Astrocyte of the cerebellum (primary cell): ENCODE results near the gene EDEM2.

Experiments
- DNase-seq: peaks from one replicate; pipeline ENCODE4 v3.0.0-alpha.2; 2011; ENCODE audit warnings: low read depth
- H3K4me3 ChIP-seq: 2 replicates; pipeline ENCODE4 v1.5.1; 2011; ENCODE audit warnings: mild to moderate bottlenecking, low read depth, low read length, moderate library complexity
- CTCF ChIP-seq: IDR thresholded peaks from 2 replicates; pipeline ENCODE4 v1.5.1; 2012; ENCODE audit warnings: low read length, low read depth, moderate library complexity, mild to moderate bottlenecking; ENCODE audit errors: missing control alignments
- in situ Hi-C: cut with HindIII; loops from 2 replicates; pipeline ENCODE4 v1.10.0; 2017; ENCODE audit warnings: low sequenced_read_pairs

EDEM2 gene

GRCh38 chr20:35104685-35105295 is 42.3 kb downstream of the EDEM2 start:
- in situ Hi-C loops = no loop called here
- H3K4me3 ChIP-seq = no peak overlapping the region
- no peak for TF ChIP-seq CTCF
- no peak for DNase-seq

GRCh38 chr20:35101620-35102019 is 45.5 kb downstream of the EDEM2 start:
- no peak for DNase-seq
- H3K4me3 ChIP-seq = no peak overlapping the region
- no peak for TF ChIP-seq CTCF
- in situ Hi-C loops = no loop called here

GRCh38 chr20:35093267-35093884 is 53.8 kb downstream of the EDEM2 start:
- DNase-seq = no peak
- in situ Hi-C loops = no loop called here
- no peak for TF ChIP-seq CTCF
- H3K4me3 ChIP-seq = no peak overlapping the region

GRCh38 chr20:35092524-35093266 is 54.4 kb downstream of the EDEM2 start, which contains the start of gene TRPC4AP:
TSS of gene TRPC4AP (minus strand) at chr20:35092807. CDS start at chr20:35092781, 26 bp downstream.
- DNase-seq = peak; percentile 72
- peak; percentile 97 for TF ChIP-seq CTCF
- peak within 1 kb of the TSS; percentile 94 for H3K4me3 ChIP-seq
- in situ Hi-C loops = no loop called here

GRCh38 chr20:35091816-35092523 is 55.2 kb downstream of the EDEM2 start:
- in situ Hi-C loops = no loop called here
- no peak for TF ChIP-seq CTCF
- DNase-seq = no peak
- H3K4me3 ChIP-seq = peak overlapping the region; percentile 94
